ENCODE results near the gene PLK2.

PLK2 gene

GRCh38 chr5:58486290-58486689 lies 26.4 kb upstream of the PLK2 start:
- no peaks in the 10 kb centered on the region for H3K79me2 ChIP-seq (ENCODE audit: control insufficient read depth, insufficient read depth, low read length, poor library complexity)
- peaks cover 4% of the 10 kb centered on the region for H3K9me3 ChIP-seq (ENCODE audit: insufficient read depth, low read depth, low read length)
- H3K18ac ChIP-seq (ENCODE audit: low read length) = no peak overlapping the region
- no peak overlapping the region for H2BK120ac ChIP-seq (ENCODE audit: insufficient read depth, low read length, poor library complexity)
- no peak for DNase-seq
- no peak overlapping the region for H3K27ac ChIP-seq (ENCODE audit: low read depth, low read length)
- H3K9ac ChIP-seq (ENCODE audit: low read length) = no peak overlapping the region
- H3K4me2 ChIP-seq (ENCODE audit: low read length) = no peak overlapping the region
- no peak overlapping the region for H3K23ac ChIP-seq (ENCODE audit: low read length)
- H3K4me3 ChIP-seq (ENCODE audit: low read depth, low read length) = no peak overlapping the region
- no peaks in the 10 kb centered on the region for H3K36me3 ChIP-seq (ENCODE audit: control insufficient read depth in 1 of 2, insufficient read depth in 2 of 2, low read length in 2 of 2)
- no peak overlapping the region for H2BK5ac ChIP-seq (ENCODE audit: low read depth, low read length, poor library complexity)
- H3K27me3 ChIP-seq (ENCODE audit: insufficient read depth, low read length) = no peaks in the 10 kb centered on the region
- no peak overlapping the region for H4K8ac ChIP-seq (ENCODE audit: low read depth, low read length)
- no peak overlapping the region for H4K91ac ChIP-seq (ENCODE audit: low read depth, low read length)
- H4K12ac ChIP-seq (ENCODE audit: low read depth, low read length) = no peak overlapping the region
- WGBS (ENCODE audit: extremely low coverage, insufficient coverage, insufficient read length) = no CpG with 5 or more reads among the region's 1 CpG
- H2BK12ac ChIP-seq (ENCODE audit: low read length) = no peak overlapping the region
- H3K4me1 ChIP-seq (ENCODE audit: control insufficient read depth in 1 of 2, insufficient read depth in 2 of 2, low read length in 2 of 2) = no peaks in the 10 kb centered on the region
- H2AK5ac ChIP-seq (ENCODE audit: low read length) = no peak overlapping the region
- H3K14ac ChIP-seq (ENCODE audit: low read length) = no peak overlapping the region
- no peak overlapping the region for H2AFZ ChIP-seq (ENCODE audit: insufficient read depth, low read length, poor library complexity)
- no peaks in the 10 kb centered on the region for H3K79me1 ChIP-seq (ENCODE audit: low read length)
- H3K4ac ChIP-seq (ENCODE audit: low read depth, low read length) = no peak overlapping the region

DNA sequence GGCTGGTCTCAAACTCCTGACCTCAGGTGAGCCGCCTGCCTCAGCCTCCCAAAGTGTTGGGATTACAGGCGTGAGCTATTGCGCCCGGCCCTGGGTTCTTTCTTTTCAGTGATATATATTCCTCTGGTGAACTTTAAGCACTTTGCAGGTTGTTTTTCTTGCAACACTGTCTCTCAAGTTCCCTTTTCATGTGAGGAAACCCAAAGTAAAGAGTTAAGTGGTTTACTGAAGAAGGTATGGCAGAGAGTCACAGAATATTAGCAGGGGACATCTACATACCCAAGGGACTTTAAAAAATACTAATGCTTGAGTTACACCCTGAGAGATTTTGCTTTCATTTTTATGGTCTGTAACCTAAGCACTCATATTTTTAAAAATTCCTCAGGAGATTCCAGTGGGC lies 24.6 kb upstream of the PLK2 start:
- H3K4me3 ChIP-seq (ENCODE audit: low read depth, low read length) = no peak overlapping the region
- peaks cover 9% of the 10 kb centered on the region for H3K9me3 ChIP-seq (ENCODE audit: insufficient read depth, low read depth, low read length)
- H3K4me1 ChIP-seq (ENCODE audit: control insufficient read depth in 1 of 2, insufficient read depth in 2 of 2, low read length in 2 of 2) = no peaks in the 10 kb centered on the region
- H3K36me3 ChIP-seq (ENCODE audit: control insufficient read depth in 1 of 2, insufficient read depth in 2 of 2, low read length in 2 of 2) = no peaks in the 10 kb centered on the region
- H4K91ac ChIP-seq (ENCODE audit: low read depth, low read length) = no peak overlapping the region
- no peak overlapping the region for H4K12ac ChIP-seq (ENCODE audit: low read depth, low read length)
- DNase-seq = no peak
- no peak overlapping the region for H3K4me2 ChIP-seq (ENCODE audit: low read length)
- no peak overlapping the region for H2AFZ ChIP-seq (ENCODE audit: insufficient read depth, low read length, poor library complexity)
- no peak overlapping the region for H3K4ac ChIP-seq (ENCODE audit: low read depth, low read length)
- H3K79me1 ChIP-seq (ENCODE audit: low read length) = no peaks in the 10 kb centered on the region
- no peak overlapping the region for H2BK5ac ChIP-seq (ENCODE audit: low read depth, low read length, poor library complexity)
- no peak overlapping the region for H4K8ac ChIP-seq (ENCODE audit: low read depth, low read length)
- H3K14ac ChIP-seq (ENCODE audit: low read length) = no peak overlapping the region
- no peaks in the 10 kb centered on the region for H3K27me3 ChIP-seq (ENCODE audit: insufficient read depth, low read length)
- H2BK120ac ChIP-seq (ENCODE audit: insufficient read depth, low read length, poor library complexity) = no peak overlapping the region
- H3K79me2 ChIP-seq (ENCODE audit: control insufficient read depth, insufficient read depth, low read length, poor library complexity) = no peaks in the 10 kb centered on the region
- H3K23ac ChIP-seq (ENCODE audit: low read length) = no peak overlapping the region
- WGBS (ENCODE audit: extremely low coverage, insufficient coverage, insufficient read length) = no CpG with 5 or more reads among the region's 4 CpGs
- no peak overlapping the region for H3K27ac ChIP-seq (ENCODE audit: low read depth, low read length)
- no peak overlapping the region for H3K9ac ChIP-seq (ENCODE audit: low read length)
- no peak overlapping the region for H2AK5ac ChIP-seq (ENCODE audit: low read length)
- no peak overlapping the region for H2BK12ac ChIP-seq (ENCODE audit: low read length)
- no peak overlapping the region for H3K18ac ChIP-seq (ENCODE audit: low read length)

GRCh38 chr5:58482536-58482935 lies 22.6 kb upstream of the PLK2 start:
- WGBS (ENCODE audit: extremely low coverage, insufficient coverage, insufficient read length) = no CpG with 5 or more reads among the region's 1 CpG
- no peak overlapping the region for H3K14ac ChIP-seq (ENCODE audit: low read length)

GRCh38 chr5:58481828-58482227 lies 21.9 kb upstream of the PLK2 start:
- H2BK12ac ChIP-seq (ENCODE audit: low read length) = no peak overlapping the region
- DNase-seq = no peak
- no peak overlapping the region for H4K91ac ChIP-seq (ENCODE audit: low read depth, low read length)
- no peak overlapping the region for H2AFZ ChIP-seq (ENCODE audit: insufficient read depth, low read length, poor library complexity)
- no peak overlapping the region for H3K27ac ChIP-seq (ENCODE audit: low read depth, low read length)
- no peak overlapping the region for H4K12ac ChIP-seq (ENCODE audit: low read depth, low read length)
- no peak overlapping the region for H4K8ac ChIP-seq (ENCODE audit: low read depth, low read length)
- WGBS (ENCODE audit: extremely low coverage, insufficient coverage, insufficient read length) = no CpG with 5 or more reads among the region's 6 CpGs
- H3K4me1 ChIP-seq (ENCODE audit: control insufficient read depth in 1 of 2, insufficient read depth in 2 of 2, low read length in 2 of 2) = no peaks in the 10 kb centered on the region
- peak overlapping the region; percentile 4 for H3K4me3 ChIP-seq (ENCODE audit: low read depth, low read length)
- no peak overlapping the region for H2BK120ac ChIP-seq (ENCODE audit: insufficient read depth, low read length, poor library complexity)
- H2AK5ac ChIP-seq (ENCODE audit: low read length) = no peak overlapping the region
- H2BK5ac ChIP-seq (ENCODE audit: low read depth, low read length, poor library complexity) = no peak overlapping the region
- H3K79me2 ChIP-seq (ENCODE audit: control insufficient read depth, insufficient read depth, low read length, poor library complexity) = no peaks in the 10 kb centered on the region
- peak overlapping the region; percentile 7 for H3K23ac ChIP-seq (ENCODE audit: low read length)
- peak overlapping the region; percentile 21 for H3K9ac ChIP-seq (ENCODE audit: low read length)
- no peak overlapping the region for H3K18ac ChIP-seq (ENCODE audit: low read length)
- no peaks in the 10 kb centered on the region for H3K79me1 ChIP-seq (ENCODE audit: low read length)
- no peaks in the 10 kb centered on the region for H3K36me3 ChIP-seq (ENCODE audit: control insufficient read depth in 1 of 2, insufficient read depth in 2 of 2, low read length in 2 of 2)
- H3K14ac ChIP-seq (ENCODE audit: low read length) = no peak overlapping the region
- peaks cover 9% of the 10 kb centered on the region for H3K9me3 ChIP-seq (ENCODE audit: insufficient read depth, low read depth, low read length)
- no peak overlapping the region for H3K4me2 ChIP-seq (ENCODE audit: low read length)
- H3K4ac ChIP-seq (ENCODE audit: low read depth, low read length) = no peak overlapping the region
- H3K27me3 ChIP-seq (ENCODE audit: insufficient read depth, low read length) = no peaks in the 10 kb centered on the region

More at GRCh38 chr5:58482536-58482935, 22.6 kb upstream of the PLK2 start:
- Histone ChIP-seq H3K79me2 (ENCODE audit: control insufficient read depth, insufficient read depth, low read length, poor library complexity) (no peaks in the 10 kb centered on the region), H3K4me2 (ENCODE audit: low read length) (no peak overlapping the region), H2AK5ac (ENCODE audit: low read length) (no peak overlapping the region), H2BK5ac (ENCODE audit: low read depth, low read length, poor library complexity) (no peak overlapping the region), H3K18ac (ENCODE audit: low read length) (no peak overlapping the region), H4K8ac (ENCODE audit: low read depth, low read length) (no peak overlapping the region), H3K23ac (ENCODE audit: low read length) (no peak overlapping the region), H3K4me1 (ENCODE audit: control insufficient read depth in 1 of 2, insufficient read depth in 2 of 2, low read length in 2 of 2) (no peaks in the 10 kb centered on the region), H2BK120ac (ENCODE audit: insufficient read depth, low read length, poor library complexity) (no peak overlapping the region), H3K79me1 (ENCODE audit: low read length) (no peaks in the 10 kb centered on the region), H3K4ac (ENCODE audit: low read depth, low read length) (no peak overlapping the region), H4K91ac (ENCODE audit: low read depth, low read length) (no peak overlapping the region), H3K27ac (ENCODE audit: low read depth, low read length) (no peak overlapping the region), H3K27me3 (ENCODE audit: insufficient read depth, low read length) (no peaks in the 10 kb centered on the region), H3K4me3 (ENCODE audit: low read depth, low read length) (no peak overlapping the region), H3K9me3 (ENCODE audit: insufficient read depth, low read depth, low read length) (peaks cover 9% of the 10 kb centered on the region), H2AFZ (ENCODE audit: insufficient read depth, low read length, poor library complexity) (no peak overlapping the region), H4K12ac (ENCODE audit: low read depth, low read length) (no peak overlapping the region), H3K36me3 (ENCODE audit: control insufficient read depth in 1 of 2, insufficient read depth in 2 of 2, low read length in 2 of 2) (no peaks in the 10 kb centered on the region), H3K9ac (ENCODE audit: low read length) (no peak overlapping the region), H2BK12ac (ENCODE audit: low read length) (no peak overlapping the region)
- no peak for DNase-seq

Measured in trophoblast cell (in vitro differentiated cells and primary cell).